GM12878 (cell line): ENCODE results near the gene AMZ2.

Experiments used
- CBFB ChIP-seq: IDR thresholded peaks from 2 replicates; pipeline ENCODE4 v1.6.1; 2016; ENCODE audit warnings: antibody characterized with exemption, low read depth
- CTCF ChIP-seq, 3 experiments: IDR thresholded peaks in 2 of 3; conservative IDR thresholded peaks in 1 of 3; 2 replicates each; pipeline ENCODE4 v1.5.1; 2011; ENCODE audit warnings: low read depth in 3 of 3, low read length in 3 of 3, mild to moderate bottlenecking in 3 of 3, control low read depth in 2 of 3, moderate library complexity in 2 of 3, inconsistent platforms in 1 of 3, mixed read lengths in 1 of 3; ENCODE audit not compliant: control insufficient read depth in 2 of 3, insufficient read depth in 1 of 3; ENCODE audit errors: extremely low read depth in 1 of 3
- EP300 ChIP-seq, 2 experiments: fragments of 150-350 bp in 1 of 2; IDR thresholded peaks; 2 replicates each; pipeline ENCODE4 v1.6.1; 2011 to 2012; ENCODE audit warnings: low read depth in 2 of 2, low read length in 2 of 2, borderline replicate concordance in 1 of 2, improper control_type of control experiment in 1 of 2, inconsistent platforms in 1 of 2; ENCODE audit not compliant: control insufficient read depth in 1 of 2
- FOXM1 ChIP-seq: IDR thresholded peaks from 2 replicates; pipeline ENCODE4 v1.6.1; 2012; ENCODE audit warnings: low read depth, mild to moderate bottlenecking, inconsistent platforms, low read length, moderate library complexity
- HDAC6 ChIP-seq: fragments of 200-600 bp; sonication (generic); IDR thresholded peaks from one replicate; pipeline ENCODE4 v1.8.0; 2017; ENCODE audit warnings: antibody characterized with exemption; ENCODE audit not compliant: unreplicated experiment
- IKZF1 ChIP-seq: fragments of 450-650 bp; conservative IDR thresholded peaks from 2 replicates; pipeline ENCODE4 v1.6.1; 2017; ENCODE audit warnings: antibody characterized with exemption, mild to moderate bottlenecking
- PBX3 ChIP-seq: IDR thresholded peaks from 2 replicates; pipeline ENCODE4 v1.6.1; 2011; ENCODE audit warnings: mild to moderate bottlenecking, low read depth, low read length, moderate library complexity; ENCODE audit not compliant: insufficient replicate concordance
- POLR2A ChIP-seq: IDR thresholded peaks from 2 replicates; pipeline ENCODE4 v1.6.1; 2011; ENCODE audit warnings: low read depth, mild to moderate bottlenecking, low read length
- POLR2AphosphoS5 ChIP-seq: IDR thresholded peaks from 2 replicates; pipeline ENCODE4 v1.6.1; 2011; ENCODE audit warnings: mild to moderate bottlenecking, low read length, inconsistent platforms
- REST ChIP-seq: IDR thresholded peaks from 2 replicates; pipeline ENCODE4 v1.6.1; 2012; ENCODE audit warnings: mild to moderate bottlenecking, low read depth, low read length
- TCF12 ChIP-seq: IDR thresholded peaks from 2 replicates; pipeline ENCODE4 v1.6.1; 2011; ENCODE audit warnings: low read depth, mild to moderate bottlenecking, low read length
- USF2 ChIP-seq: IDR thresholded peaks from 2 replicates; pipeline ENCODE4 v1.6.1; 2011; ENCODE audit warnings: low read depth, low read length, improper control_type of control experiment, borderline replicate concordance

- TF ChIP-seq PBX3 (no peak), FOXM1 (no peak), CTCF (IDR thresholded peaks at IDR 0.05 in 2 of 3, conservative IDR thresholded peaks at IDR 0.05 in 1 of 3; ENCODE audit: control insufficient read depth in 2 of 3, extremely low read depth in 1 of 3, insufficient read depth in 1 of 3, low read depth in 3 of 3, low read length in 3 of 3) (no peak), POLR2AphosphoS5 (no peak), POLR2A (no peak), EP300 (IDR thresholded peaks at IDR 0.05; ENCODE audit: borderline replicate concordance in 1 of 2, control insufficient read depth in 1 of 2, low read depth in 2 of 2, low read length in 2 of 2) (no peak), REST (no peak), CBFB (no peak), USF2 (no peak), HDAC6 (no peak), TCF12 (no peak), IKZF1 (no peak)
Observed at GRCh38 chr17:68221786-68222185, 26.1 kb upstream of the AMZ2 start.
